22Rv1 (cell line): ENCODE data around the gene PTPRG.

Experiments used
- CTCF ChIP-seq: fragments of 450-650 bp; IDR thresholded peaks from 2 replicates; pipeline ENCODE4 v1.5.1; 2017; ENCODE audit warnings: mild to moderate bottlenecking
- ZFX ChIP-seq: fragments of 450-650 bp; IDR thresholded peaks from 2 replicates; pipeline ENCODE4 v1.6.1; 2017; ENCODE audit warnings: antibody characterized with exemption, borderline replicate concordance

- TF ChIP-seq CTCF, result no peak
- no peak for TF ChIP-seq ZFX
Measured at GRCh38 chr3:62203561-62203960, 642.2 kb downstream of the PTPRG start.
